ENCODE results near the gene DAB2IP.

Gene DAB2IP

DNA sequence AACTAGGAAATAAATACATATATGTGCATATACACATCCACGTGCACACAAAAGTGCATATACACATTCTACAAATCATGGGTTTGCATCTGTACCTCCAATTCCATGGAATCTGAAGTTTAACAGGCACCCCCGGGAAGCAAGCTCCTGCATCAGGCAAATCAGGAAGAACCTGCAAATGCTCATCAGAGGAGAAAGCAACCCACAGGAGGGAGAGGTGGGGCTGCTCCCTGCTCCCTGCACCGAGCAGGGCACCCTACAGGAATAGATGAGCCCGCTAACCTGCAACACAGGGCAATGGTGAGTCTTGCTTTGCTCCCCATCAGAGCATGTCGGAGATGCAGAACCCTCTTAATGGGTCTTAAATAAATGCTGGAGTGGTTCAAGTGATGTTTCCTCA, 151.3 kb downstream of the DAB2IP start:
- H3F3A ChIP-seq (ENCODE audit: low read depth) = no peaks in the 10 kb centered on the region
- H3K79me2 ChIP-seq (ENCODE audit: insufficient read depth, low read length) = no peaks in the 10 kb centered on the region
- peaks cover 4% of the 10 kb centered on the region; the same call in 1 of the 2 replicates for H3K9me3 ChIP-seq (ENCODE audit: insufficient read depth, low read depth, low read length)
- H4K20me1 ChIP-seq (ENCODE audit: insufficient read depth, low read length, poor library complexity, severe bottlenecking) = no peaks in the 10 kb centered on the region
- no peak overlapping the region for H3K9ac ChIP-seq (ENCODE audit: low read depth, low read length, poor library complexity, severe bottlenecking)
- H3K27me3 ChIP-seq (ENCODE audit: insufficient read depth, low read length, poor library complexity, severe bottlenecking) = no peaks in the 10 kb centered on the region
- H3K4me3 ChIP-seq (ENCODE audit: low read length, poor library complexity, severe bottlenecking) = no peak overlapping the region
- no peak overlapping the region for H3K4me2 ChIP-seq (ENCODE audit: low read depth, low read length, poor library complexity, severe bottlenecking)
- H3K36me3 ChIP-seq (ENCODE audit: insufficient read depth, low read length) = no peaks in the 10 kb centered on the region
- no peaks in the 10 kb centered on the region for H3K9me2 ChIP-seq (replicated peaks; ENCODE audit: low read depth, low read length)
- TF ChIP-seq, protein P1, sequence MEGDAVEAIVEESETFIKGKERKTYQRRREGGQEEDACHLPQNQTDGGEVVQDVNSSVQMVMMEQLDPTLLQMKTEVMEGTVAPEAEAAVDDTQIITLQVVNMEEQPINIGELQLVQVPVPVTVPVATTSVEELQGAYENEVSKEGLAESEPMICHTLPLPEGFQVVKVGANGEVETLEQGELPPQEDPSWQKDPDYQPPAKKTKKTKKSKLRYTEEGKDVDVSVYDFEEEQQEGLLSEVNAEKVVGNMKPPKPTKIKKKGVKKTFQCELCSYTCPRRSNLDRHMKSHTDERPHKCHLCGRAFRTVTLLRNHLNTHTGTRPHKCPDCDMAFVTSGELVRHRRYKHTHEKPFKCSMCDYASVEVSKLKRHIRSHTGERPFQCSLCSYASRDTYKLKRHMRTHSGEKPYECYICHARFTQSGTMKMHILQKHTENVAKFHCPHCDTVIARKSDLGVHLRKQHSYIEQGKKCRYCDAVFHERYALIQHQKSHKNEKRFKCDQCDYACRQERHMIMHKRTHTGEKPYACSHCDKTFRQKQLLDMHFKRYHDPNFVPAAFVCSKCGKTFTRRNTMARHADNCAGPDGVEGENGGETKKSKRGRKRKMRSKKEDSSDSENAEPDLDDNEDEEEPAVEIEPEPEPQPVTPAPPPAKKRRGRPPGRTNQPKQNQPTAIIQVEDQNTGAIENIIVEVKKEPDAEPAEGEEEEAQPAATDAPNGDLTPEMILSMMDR (conservative IDR thresholded peaks at IDR 0.05; ENCODE audit: low read length) = no peak
- no peak for TF ChIP-seq EZH2phosphoT487 (IDR thresholded peaks at IDR 0.05; ENCODE audit: borderline replicate concordance)
- H3K4me1 ChIP-seq (ENCODE audit: insufficient read depth, low read length, poor library complexity, severe bottlenecking) = no peaks in the 10 kb centered on the region
- no peak overlapping the region for H2AFZ ChIP-seq (ENCODE audit: low read length)

DNA sequence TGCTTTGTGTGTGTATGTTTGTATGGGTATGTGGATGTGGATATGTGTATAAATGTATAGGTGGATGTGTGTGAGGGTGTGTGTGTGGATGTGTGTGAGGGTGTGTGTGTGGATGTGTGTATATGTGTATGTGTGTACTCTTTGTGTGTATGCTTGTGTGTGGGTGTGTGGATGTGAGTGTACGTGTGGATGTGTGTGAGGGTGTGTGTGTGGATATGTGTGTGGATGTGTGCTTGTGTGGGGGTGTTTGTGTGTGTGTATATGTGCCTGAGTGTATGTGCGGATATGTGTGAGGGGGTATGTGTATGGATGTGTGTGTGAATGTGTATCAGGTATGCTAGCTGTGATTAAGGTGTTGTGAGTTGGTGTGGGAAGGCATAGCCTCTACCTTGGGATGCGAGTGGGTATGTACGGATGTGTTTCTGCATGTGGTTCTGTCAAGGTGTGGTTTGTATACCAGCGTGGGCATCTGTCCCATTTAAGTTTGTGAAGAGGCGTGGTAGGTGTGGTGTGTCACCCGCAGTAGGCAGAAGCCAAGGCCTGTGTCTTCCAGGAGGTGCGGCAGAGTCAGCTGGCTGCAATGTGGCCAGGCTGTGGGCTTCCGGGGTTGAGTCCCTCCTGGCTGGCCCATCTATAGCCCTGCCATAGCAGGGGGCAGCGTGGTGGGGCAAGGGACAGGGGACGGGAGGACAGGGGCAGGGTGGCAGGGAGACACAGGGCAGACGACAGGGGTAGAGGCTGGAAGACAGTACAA, 155.8 kb downstream of the DAB2IP start:
- no peaks in the 10 kb centered on the region for H3K79me2 ChIP-seq (ENCODE audit: insufficient read depth, low read length)
- no peaks in the 10 kb centered on the region for H3K4me1 ChIP-seq (ENCODE audit: insufficient read depth, low read length, poor library complexity, severe bottlenecking)
- no peaks in the 10 kb centered on the region for H3K36me3 ChIP-seq (ENCODE audit: insufficient read depth, low read length)
- no peak overlapping the region for H3K4me3 ChIP-seq (ENCODE audit: low read length, poor library complexity, severe bottlenecking)
- H3K9me3 ChIP-seq (ENCODE audit: insufficient read depth, low read depth, low read length) = peaks cover 4% of the 10 kb centered on the region; the same call in 1 of the 2 replicates
- H4K20me1 ChIP-seq (ENCODE audit: insufficient read depth, low read length, poor library complexity, severe bottlenecking) = no peaks in the 10 kb centered on the region
- H2AFZ ChIP-seq (ENCODE audit: low read length) = no peak overlapping the region
- no peak overlapping the region for H3K9ac ChIP-seq (ENCODE audit: low read depth, low read length, poor library complexity, severe bottlenecking)
- no peaks in the 10 kb centered on the region for H3K9me2 ChIP-seq (replicated peaks; ENCODE audit: low read depth, low read length)
- TF ChIP-seq, protein P1 (conservative IDR thresholded peaks at IDR 0.05; ENCODE audit: low read length) = no peak
- no peak for TF ChIP-seq EZH2phosphoT487 (IDR thresholded peaks at IDR 0.05; ENCODE audit: borderline replicate concordance)
- no peaks in the 10 kb centered on the region for H3F3A ChIP-seq (ENCODE audit: low read depth)
- H3K4me2 ChIP-seq (ENCODE audit: low read depth, low read length, poor library complexity, severe bottlenecking) = no peak overlapping the region
- no peaks in the 10 kb centered on the region for H3K27me3 ChIP-seq (ENCODE audit: insufficient read depth, low read length, poor library complexity, severe bottlenecking)

DNA sequence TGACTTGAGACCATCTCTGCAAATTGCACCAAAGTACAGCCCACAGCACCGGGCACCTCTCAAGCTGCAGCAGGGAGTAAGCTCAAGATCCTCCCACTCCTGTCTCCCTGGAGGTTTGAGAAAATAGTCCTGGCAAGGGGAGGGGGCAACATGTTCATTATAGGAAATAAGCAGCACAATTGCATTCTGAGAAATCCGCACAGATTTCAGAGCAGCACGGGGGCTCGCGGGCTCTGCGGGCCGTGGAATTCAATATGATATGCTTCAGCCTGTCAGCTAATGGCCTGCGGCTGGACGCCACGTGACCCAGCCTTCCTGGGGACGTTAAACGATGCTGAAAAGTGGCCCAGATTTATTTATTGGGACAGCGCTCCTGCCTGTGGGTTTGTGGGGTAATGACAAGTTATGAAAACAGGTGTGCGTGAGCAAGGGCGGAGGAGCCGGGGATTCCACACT, 156.4 kb downstream of the DAB2IP start:
- Histone ChIP-seq H3K4me3 (ENCODE audit: low read length, poor library complexity, severe bottlenecking) (no peak overlapping the region), H3F3A (ENCODE audit: low read depth) (no peaks in the 10 kb centered on the region), H3K9ac (ENCODE audit: low read depth, low read length, poor library complexity, severe bottlenecking) (no peak overlapping the region), H3K27me3 (ENCODE audit: insufficient read depth, low read length, poor library complexity, severe bottlenecking) (no peaks in the 10 kb centered on the region), H3K9me2 (replicated peaks; ENCODE audit: low read depth, low read length) (no peaks in the 10 kb centered on the region), H3K9me3 (ENCODE audit: insufficient read depth, low read depth, low read length) (peaks cover 4% of the 10 kb centered on the region; the same call in 1 of the 2 replicates), H3K79me2 (ENCODE audit: insufficient read depth, low read length) (no peaks in the 10 kb centered on the region), H4K20me1 (ENCODE audit: insufficient read depth, low read length, poor library complexity, severe bottlenecking) (no peaks in the 10 kb centered on the region), H3K4me1 (ENCODE audit: insufficient read depth, low read length, poor library complexity, severe bottlenecking) (no peaks in the 10 kb centered on the region), H3K36me3 (ENCODE audit: insufficient read depth, low read length) (no peaks in the 10 kb centered on the region), H2AFZ (ENCODE audit: low read length) (no peak overlapping the region), H3K4me2 (ENCODE audit: low read depth, low read length, poor library complexity, severe bottlenecking) (no peak overlapping the region)
- TF ChIP-seq, protein P1 (conservative IDR thresholded peaks at IDR 0.05; ENCODE audit: low read length) = no peak
- no peak for TF ChIP-seq EZH2phosphoT487 (IDR thresholded peaks at IDR 0.05; ENCODE audit: borderline replicate concordance)
